Fibroblast of lung (primary cell): ENCODE results near the gene WDCP. TPM values are rescaled to one million over a fixed set of nuclear protein-coding genes. Genes with fewer than 3 reads are reported as not detected.

Experiments
- DNase-seq, 2 donors: peaks; one replicate each; pipeline versions ENCODE4 v3.0.0 to v3.0.0-alpha.2; 2010; ENCODE audit warnings: low read depth in 2 of 2
- H2AFZ ChIP-seq: 2 replicates; pipeline ENCODE4 v1.5.1; 2012; ENCODE audit warnings: low read length, control low read depth, inconsistent platforms
- H3K27ac ChIP-seq: 2 replicates; pipeline ENCODE4 v1.5.1; 2011; ENCODE audit warnings: low read length, control low read depth; ENCODE audit not compliant: insufficient read depth
- H3K27me3 ChIP-seq: 2 replicates; pipeline ENCODE4 v1.5.1; 2011; ENCODE audit warnings: mild to moderate bottlenecking, low read length; ENCODE audit not compliant: control insufficient read depth, insufficient read depth
- H3K36me3 ChIP-seq: 2 replicates; pipeline ENCODE4 v1.5.1; 2011; ENCODE audit warnings: low read length; ENCODE audit not compliant: control insufficient read depth, insufficient read depth
- H3K4me1 ChIP-seq: 2 replicates; pipeline ENCODE4 v1.5.1; 2011; ENCODE audit warnings: low read length; ENCODE audit not compliant: control insufficient read depth, insufficient read depth; ENCODE audit errors: extremely low read depth
- H3K4me2 ChIP-seq: 2 replicates; pipeline ENCODE4 v1.5.1; 2011; ENCODE audit warnings: low read length, control low read depth; ENCODE audit not compliant: insufficient read depth; ENCODE audit errors: extremely low read depth
- H3K4me3 ChIP-seq, 4 experiments: fragments of 200-600 bp in 1 of 4; sonication (generic) in 1 of 4; replicated peaks in 1 of 4; 2 replicates each; pipeline ENCODE4 v1.5.1; 2011 to 2016; ENCODE audit warnings: low read length in 4 of 4, low read depth in 3 of 4, mild to moderate bottlenecking in 3 of 4, control low read depth in 2 of 4, inconsistent platforms in 1 of 4, mixed read lengths in 1 of 4; ENCODE audit not compliant: insufficient read depth in 1 of 4; ENCODE audit errors: control extremely low read depth in 1 of 4
- H3K79me2 ChIP-seq: 2 replicates; pipeline ENCODE4 v1.5.1; 2012; ENCODE audit warnings: mild to moderate bottlenecking, low read length, inconsistent platforms; ENCODE audit not compliant: control insufficient read depth, insufficient read depth
- H3K9ac ChIP-seq: 2 replicates; pipeline ENCODE4 v1.5.1; 2011; ENCODE audit warnings: mild to moderate bottlenecking, low read length, control low read depth; ENCODE audit not compliant: insufficient read depth
- H3K9me3 ChIP-seq: 2 replicates; pipeline ENCODE4 v1.5.1; 2012; ENCODE audit warnings: low read depth, low read length; ENCODE audit not compliant: control insufficient read depth, insufficient read depth
- H4K20me1 ChIP-seq: 2 replicates; pipeline ENCODE4 v1.5.1; 2011; ENCODE audit warnings: low read length; ENCODE audit not compliant: control insufficient read depth, insufficient read depth; ENCODE audit errors: extremely low read depth
- EZH2 ChIP-seq: IDR thresholded peaks from 2 replicates; pipeline ENCODE4 v1.5.1; 2012; ENCODE audit warnings: low read length, control low read depth, mild to moderate bottlenecking; ENCODE audit errors: missing control alignments
- polyA plus RNA-seq, 2 donors: library from polyadenylated mRNA; depleted of rRNA in 1 of 2; stranded (reverse) in 1 of 2; unstranded in 1 of 2; fragments of >200 nt; gene quantifications; 2 replicates each; pipeline ENCODE4 v1.2.1, GENCODE V29; 2011 to 2012; ENCODE audit warnings: missing spikeins in 1 of 2
- total RNA-seq: library from RNA; depleted of rRNA; stranded (reverse); fragments of >200 nt; gene quantifications from 2 replicates; pipeline ENCODE4 v1.2.1, GENCODE V29; 2014
- TF ChIP-seq, protein P1 (sequence below), 2 donors: IDR thresholded peaks in 1 of 2; conservative IDR thresholded peaks in 1 of 2; 1 replicate in 1 of 2; 2 replicates in 1 of 2; pipeline ENCODE4 v1.5.1; 2011 to 2012; ENCODE audit warnings: low read length in 2 of 2, control low read depth in 1 of 2, inconsistent platforms in 1 of 2, low read depth in 1 of 2, mild to moderate bottlenecking in 1 of 2

The WDCP gene
- total and polyA plus RNA-seq, 2 donors (not counting 1 experiment from before 2014, with no cell fraction given), result 10.4 to 11.0 TPM

DNA sequence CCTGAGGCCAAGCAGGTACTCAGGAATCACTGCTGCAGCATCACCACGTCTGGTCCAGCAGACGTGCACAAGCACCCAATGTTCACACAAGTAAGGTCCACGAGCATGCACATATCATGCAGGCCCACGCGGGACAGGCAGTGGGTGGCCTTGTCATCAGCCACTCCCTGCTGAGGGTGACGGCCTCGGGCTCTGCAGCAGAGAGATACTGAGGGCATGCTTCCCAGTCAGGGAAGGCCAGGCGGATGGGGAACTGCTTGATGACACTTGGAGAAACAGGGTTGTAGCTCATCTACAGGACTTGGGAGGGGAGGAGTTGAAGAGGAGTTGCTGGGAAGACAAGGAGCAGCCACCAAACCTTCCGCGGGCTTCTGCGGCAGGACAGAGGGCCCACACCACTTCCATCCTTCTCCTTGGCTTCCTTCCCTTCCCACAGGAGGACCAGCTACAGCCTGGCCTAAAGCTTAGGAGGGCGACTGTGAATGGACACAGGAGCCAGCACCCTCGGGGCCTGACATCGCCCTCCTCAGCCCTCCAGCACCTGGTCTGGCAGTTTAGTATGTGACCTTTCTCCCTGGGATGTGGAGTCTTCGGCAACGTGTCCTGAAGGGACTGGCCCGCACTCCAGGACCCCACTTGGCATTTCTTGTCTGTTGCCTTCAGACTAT lies 22.1 kb downstream of the WDCP start:
- Histone ChIP-seq H3K9me3 (no peaks in the 10 kb centered on the region), H3K4me3 (no peak overlapping the region), H3K36me3 (peaks cover 6% of the 10 kb centered on the region), H2AFZ (no peak overlapping the region), H3K4me1 (no peaks in the 10 kb centered on the region), H3K79me2 (no peaks in the 10 kb centered on the region), H3K27me3 (no peaks in the 10 kb centered on the region), H3K9ac (no peak overlapping the region), H3K27ac (no peak overlapping the region), H4K20me1 (no peaks in the 10 kb centered on the region), H3K4me2 (no peak overlapping the region)
- TF ChIP-seq, protein P1, sequence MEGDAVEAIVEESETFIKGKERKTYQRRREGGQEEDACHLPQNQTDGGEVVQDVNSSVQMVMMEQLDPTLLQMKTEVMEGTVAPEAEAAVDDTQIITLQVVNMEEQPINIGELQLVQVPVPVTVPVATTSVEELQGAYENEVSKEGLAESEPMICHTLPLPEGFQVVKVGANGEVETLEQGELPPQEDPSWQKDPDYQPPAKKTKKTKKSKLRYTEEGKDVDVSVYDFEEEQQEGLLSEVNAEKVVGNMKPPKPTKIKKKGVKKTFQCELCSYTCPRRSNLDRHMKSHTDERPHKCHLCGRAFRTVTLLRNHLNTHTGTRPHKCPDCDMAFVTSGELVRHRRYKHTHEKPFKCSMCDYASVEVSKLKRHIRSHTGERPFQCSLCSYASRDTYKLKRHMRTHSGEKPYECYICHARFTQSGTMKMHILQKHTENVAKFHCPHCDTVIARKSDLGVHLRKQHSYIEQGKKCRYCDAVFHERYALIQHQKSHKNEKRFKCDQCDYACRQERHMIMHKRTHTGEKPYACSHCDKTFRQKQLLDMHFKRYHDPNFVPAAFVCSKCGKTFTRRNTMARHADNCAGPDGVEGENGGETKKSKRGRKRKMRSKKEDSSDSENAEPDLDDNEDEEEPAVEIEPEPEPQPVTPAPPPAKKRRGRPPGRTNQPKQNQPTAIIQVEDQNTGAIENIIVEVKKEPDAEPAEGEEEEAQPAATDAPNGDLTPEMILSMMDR (conservative IDR thresholded peaks at IDR 0.05 in 1 of 2, IDR thresholded peaks at IDR 0.05 in 1 of 2; ENCODE audit: low read depth in 1 of 2, low read length in 2 of 2), result no peak
- TF ChIP-seq EZH2, result no peak
- DNase-seq, result no peak

DNA sequence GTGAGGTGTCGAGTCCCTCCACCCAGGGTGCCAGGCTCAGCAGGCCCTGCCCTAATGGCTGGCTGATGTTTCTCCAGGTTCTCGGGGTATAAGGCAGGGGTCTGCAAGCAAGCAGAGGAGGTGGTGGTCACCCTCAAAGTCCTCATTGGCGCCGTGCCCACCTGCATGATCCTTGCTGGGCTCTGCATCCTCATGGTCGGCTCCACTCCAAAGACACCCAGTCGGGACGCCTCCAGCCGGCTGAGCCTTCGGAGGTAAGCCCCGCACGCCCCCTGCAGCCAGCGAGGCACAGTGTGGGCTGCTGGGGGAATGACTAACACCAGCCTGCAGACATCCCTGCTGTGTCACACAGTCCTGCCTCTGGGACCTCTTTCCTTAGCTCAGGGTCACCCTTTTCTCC lies 23.2 kb downstream of the WDCP start:
- Histone ChIP-seq H3K27ac (no peak overlapping the region), H3K27me3 (no peaks in the 10 kb centered on the region), H3K4me1 (no peaks in the 10 kb centered on the region), H4K20me1 (no peaks in the 10 kb centered on the region), H2AFZ (no peak overlapping the region), H3K36me3 (peaks cover 6% of the 10 kb centered on the region), H3K4me2 (no peak overlapping the region), H3K4me3 (no peak overlapping the region), H3K9ac (no peak overlapping the region), H3K79me2 (no peaks in the 10 kb centered on the region), H3K9me3 (no peaks in the 10 kb centered on the region)
- TF ChIP-seq EZH2, result no peak
- TF ChIP-seq, protein P1 (conservative IDR thresholded peaks at IDR 0.05 in 1 of 2, IDR thresholded peaks at IDR 0.05 in 1 of 2; ENCODE audit: low read depth in 1 of 2, low read length in 2 of 2), result peak; percentile 12 to 31
- peak; percentile 15 to 29 for DNase-seq

DNA sequence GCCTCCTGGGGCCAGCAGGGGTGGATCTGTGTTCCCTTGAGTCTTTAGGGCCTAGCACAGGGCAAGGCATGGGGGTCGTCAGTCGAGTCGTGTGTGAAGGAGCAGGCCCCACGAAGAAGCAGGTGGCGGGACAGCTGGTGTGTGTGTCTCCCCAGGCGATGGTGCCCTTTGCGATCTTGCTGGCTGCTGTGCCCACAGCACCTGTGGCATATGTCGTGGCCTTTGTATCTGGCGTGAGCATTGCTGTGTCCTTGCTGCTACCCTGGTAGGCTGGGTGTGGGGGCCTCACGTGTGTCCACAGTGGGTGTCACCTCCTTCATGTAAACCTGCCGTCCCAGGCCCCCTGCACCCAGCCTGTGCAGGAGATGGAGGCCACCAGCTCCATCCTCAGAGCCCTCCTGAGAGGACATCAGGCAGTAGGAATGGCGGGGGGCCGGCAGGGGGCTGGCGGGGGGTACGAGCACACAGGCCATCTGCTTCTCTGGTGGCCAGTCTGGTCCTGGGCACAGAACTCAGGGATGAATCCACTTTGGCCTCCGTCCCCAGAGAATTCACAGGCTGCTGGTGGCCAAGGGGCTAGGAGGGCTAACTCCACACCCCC lies 24.1 kb downstream of the WDCP start:
- Histone ChIP-seq H3K4me2 (no peak overlapping the region), H2AFZ (no peak overlapping the region), H3K27me3 (no peaks in the 10 kb centered on the region), H3K9ac (no peak overlapping the region), H3K4me1 (no peaks in the 10 kb centered on the region), H4K20me1 (no peaks in the 10 kb centered on the region), H3K36me3 (peaks cover 6% of the 10 kb centered on the region), H3K27ac (no peak overlapping the region), H3K4me3 (no peak overlapping the region), H3K79me2 (no peaks in the 10 kb centered on the region), H3K9me3 (no peaks in the 10 kb centered on the region)
- no peak for TF ChIP-seq EZH2
- TF ChIP-seq, protein P1 (conservative IDR thresholded peaks at IDR 0.05 in 1 of 2, IDR thresholded peaks at IDR 0.05 in 1 of 2; ENCODE audit: low read depth in 1 of 2, low read length in 2 of 2), result no peak
- no peak for DNase-seq
